ENCODE results near the gene RAB12. TPM values are rescaled to one million over a fixed set of nuclear protein-coding genes. Genes with fewer than 3 reads are reported as not detected.

Gene RAB12
- total RNA-seq, 2 experiments from 2014 or later, result 20.1 to 20.3 TPM

GRCh38 chr18:8684577-8684976 is 75.3 kb downstream of the RAB12 start:
- Histone ChIP-seq H3K9me3 (ENCODE audit: control insufficient read depth in 1 of 2, insufficient read depth in 1 of 2, low read length in 2 of 2) (no peaks in the 10 kb centered on the region), H3K27ac (ENCODE audit: low read depth in 1 of 2, low read length in 2 of 2) (no peak overlapping the region), H3K4me3 (ENCODE audit: low read length) (no peak overlapping the region), H3K36me3 (ENCODE audit: insufficient read depth, low read length) (no peaks in the 10 kb centered on the region), H3K4me1 (ENCODE audit: insufficient read depth, low read length) (no peaks in the 10 kb centered on the region), H3K27me3 (ENCODE audit: control insufficient read depth in 1 of 2, insufficient read depth in 2 of 2, low read length in 2 of 2) (no peaks in the 10 kb centered on the region)
- intact Hi-C loops (cut with DNase I, micrococcal nuclease), result no loop called here
- ATAC-seq (ENCODE audit: poor library complexity), result no peak
- no peak overlapping the region for H3K4me3 Mint-ChIP-seq
- H3K4me1 Mint-ChIP-seq (ENCODE audit: low read depth), result no peaks in the 10 kb centered on the region
- H3K36me3 Mint-ChIP-seq (ENCODE audit: low read depth), result no peaks in the 10 kb centered on the region
- ChIA-PET POLR2A (no interaction called here), CTCF (interaction anchor here (0.8 kb wide), 1 partner anchor 31 kb away, joined by 3 read pairs; no protein-coding TSS in a partner anchor)
- no peak overlapping the region for H3K27ac Mint-ChIP-seq
- no peak for DNase-seq
- peaks cover 5% of the 10 kb centered on the region for H3K27me3 Mint-ChIP-seq
- TF ChIP-seq, protein P1, sequence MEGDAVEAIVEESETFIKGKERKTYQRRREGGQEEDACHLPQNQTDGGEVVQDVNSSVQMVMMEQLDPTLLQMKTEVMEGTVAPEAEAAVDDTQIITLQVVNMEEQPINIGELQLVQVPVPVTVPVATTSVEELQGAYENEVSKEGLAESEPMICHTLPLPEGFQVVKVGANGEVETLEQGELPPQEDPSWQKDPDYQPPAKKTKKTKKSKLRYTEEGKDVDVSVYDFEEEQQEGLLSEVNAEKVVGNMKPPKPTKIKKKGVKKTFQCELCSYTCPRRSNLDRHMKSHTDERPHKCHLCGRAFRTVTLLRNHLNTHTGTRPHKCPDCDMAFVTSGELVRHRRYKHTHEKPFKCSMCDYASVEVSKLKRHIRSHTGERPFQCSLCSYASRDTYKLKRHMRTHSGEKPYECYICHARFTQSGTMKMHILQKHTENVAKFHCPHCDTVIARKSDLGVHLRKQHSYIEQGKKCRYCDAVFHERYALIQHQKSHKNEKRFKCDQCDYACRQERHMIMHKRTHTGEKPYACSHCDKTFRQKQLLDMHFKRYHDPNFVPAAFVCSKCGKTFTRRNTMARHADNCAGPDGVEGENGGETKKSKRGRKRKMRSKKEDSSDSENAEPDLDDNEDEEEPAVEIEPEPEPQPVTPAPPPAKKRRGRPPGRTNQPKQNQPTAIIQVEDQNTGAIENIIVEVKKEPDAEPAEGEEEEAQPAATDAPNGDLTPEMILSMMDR (IDR thresholded peaks at IDR 0.05), result no peak
- H3K9me3 Mint-ChIP-seq, result no peaks in the 10 kb centered on the region

GRCh38 chr18:8685141-8685913 is 76.1 kb downstream of the RAB12 start:
- Histone ChIP-seq H3K4me1 (ENCODE audit: insufficient read depth, low read length) (no peaks in the 10 kb centered on the region), H3K36me3 (ENCODE audit: insufficient read depth, low read length) (no peaks in the 10 kb centered on the region), H3K9me3 (ENCODE audit: control insufficient read depth in 1 of 2, insufficient read depth in 1 of 2, low read length in 2 of 2) (no peaks in the 10 kb centered on the region), H3K27ac (ENCODE audit: low read depth in 1 of 2, low read length in 2 of 2) (no peak overlapping the region), H3K27me3 (ENCODE audit: control insufficient read depth in 1 of 2, insufficient read depth in 2 of 2, low read length in 2 of 2) (no peaks in the 10 kb centered on the region), H3K4me3 (ENCODE audit: low read length) (no peak overlapping the region)
- no peak for ATAC-seq (ENCODE audit: poor library complexity)
- no peak for DNase-seq
- Mint-ChIP-seq H3K4me3 (no peak overlapping the region), H3K27ac (no peak overlapping the region), H3K4me1 (ENCODE audit: low read depth) (no peaks in the 10 kb centered on the region), H3K36me3 (ENCODE audit: low read depth) (no peaks in the 10 kb centered on the region), H3K9me3 (no peaks in the 10 kb centered on the region), H3K27me3 (peaks cover 5% of the 10 kb centered on the region)
- intact Hi-C loops (cut with DNase I, micrococcal nuclease), result no loop called here
- ChIA-PET CTCF (interaction anchor here (0.8 to 1.6 kb wide), 2 partner anchors 11 to 31 kb away, joined by 3 to 6 read pairs; no protein-coding TSS in a partner anchor), POLR2A (no interaction called here)
- TF ChIP-seq, protein P1 (IDR thresholded peaks at IDR 0.05), result no peak

GRCh38 chr18:8685914-8686216 is 76.6 kb downstream of the RAB12 start:
- H3K27me3 ChIP-seq (ENCODE audit: control insufficient read depth in 1 of 2, insufficient read depth in 2 of 2, low read length in 2 of 2), result no peaks in the 10 kb centered on the region
- TF ChIP-seq, protein P1 (IDR thresholded peaks at IDR 0.05), result no peak
- ChIA-PET CTCF (interaction anchor here (1.6 kb wide), 1 partner anchor 11 kb away, joined by 6 read pairs; no protein-coding TSS in a partner anchor), POLR2A (no interaction called here)
- H3K9me3 ChIP-seq (ENCODE audit: control insufficient read depth in 1 of 2, insufficient read depth in 1 of 2, low read length in 2 of 2), result no peaks in the 10 kb centered on the region
- intact Hi-C loops (cut with DNase I, micrococcal nuclease), result no loop called here
- ATAC-seq (ENCODE audit: poor library complexity), result no peak
- Mint-ChIP-seq H3K27me3 (peaks cover 5% of the 10 kb centered on the region), H3K27ac (no peak overlapping the region), H3K36me3 (ENCODE audit: low read depth) (no peaks in the 10 kb centered on the region), H3K9me3 (no peaks in the 10 kb centered on the region), H3K4me1 (ENCODE audit: low read depth) (no peaks in the 10 kb centered on the region), H3K4me3 (no peak overlapping the region)
- H3K4me1 ChIP-seq (ENCODE audit: insufficient read depth, low read length), result no peaks in the 10 kb centered on the region
- H3K36me3 ChIP-seq (ENCODE audit: insufficient read depth, low read length), result no peaks in the 10 kb centered on the region
- DNase-seq, result no peak
- no peak overlapping the region for H3K27ac ChIP-seq (ENCODE audit: low read depth in 1 of 2, low read length in 2 of 2)
- no peak overlapping the region for H3K4me3 ChIP-seq (ENCODE audit: low read length)
